IPS DF 4.7 (cell line): ENCODE measurements around the gene OXER1.
"Not testable (repeated sequence)": the region's sequence is repeated elsewhere in the genome, so short reads cannot be mapped to it uniquely, and the experiment has no call there.

Experiments used
- DNase-seq: peaks from one replicate; pipeline ENCODE4 v3.0.0-alpha.2; 2013; ENCODE audit warnings: low spot score; ENCODE audit errors: extremely low read depth

OXER1 gene

GRCh38 chr2:42752816-42753813, 10.8 kb downstream of the OXER1 start:
- DNase-seq, result no peak

GRCh38 chr2:42752314-42752713, 11.6 kb downstream of the OXER1 start:
- no peak for DNase-seq

GRCh38 chr2:42748840-42749239, 15.1 kb downstream of the OXER1 start:
- DNase-seq, result no peak

GRCh38 chr2:42747422-42747821, 16.5 kb downstream of the OXER1 start:
- DNase-seq, result no peak

- no peak for DNase-seq
These were observed 19.3 kb downstream of the OXER1 start for GRCh38 chr2:42744545-42745082.

- DNase-seq, result no peak
These were observed 20.3 kb downstream of the OXER1 start for GRCh38 chr2:42743659-42743990.

- DNase-seq, result no peak
These were observed 20.9 kb downstream of the OXER1 start for GRCh38 chr2:42742740-42743658.

GRCh38 chr2:42741140-42741539, 22.8 kb downstream of the OXER1 start:
- no peak for DNase-seq

- DNase-seq, result no peak
These were observed 27.2 kb downstream of the OXER1 start for GRCh38 chr2:42736598-42737322.

GRCh38 chr2:42733852-42734251, 30.1 kb downstream of the OXER1 start:
- DNase-seq, result no peak

GRCh38 chr2:42731316-42731715, 32.6 kb downstream of the OXER1 start:
- DNase-seq, result not testable (repeated sequence)

GRCh38 chr2:42726680-42727079, 37.3 kb downstream of the OXER1 start:
- no peak for DNase-seq

GRCh38 chr2:42725657-42726056, 38.3 kb downstream of the OXER1 start:
- DNase-seq, result no peak

- DNase-seq, result no peak
These were observed 39.0 kb downstream of the OXER1 start for GRCh38 chr2:42724886-42725285.

GRCh38 chr2:42723465-42723864, 40.5 kb downstream of the OXER1 start:
- no peak for DNase-seq

- DNase-seq, result no peak
These were observed 41.4 kb downstream of the OXER1 start for GRCh38 chr2:42722320-42723190.

GRCh38 chr2:42721898-42722297, 42.0 kb downstream of the OXER1 start:
- DNase-seq, result no peak

GRCh38 chr2:42714686-42715085, 49.2 kb downstream of the OXER1 start:
- DNase-seq, result no peak

- DNase-seq, result no peak
These were observed 50.0 kb downstream of the OXER1 start for GRCh38 chr2:42713920-42714319.

- no peak for DNase-seq
These were observed 51.0 kb downstream of the OXER1 start for GRCh38 chr2:42712934-42713333.
